ENCODE data around the gene ANKRD9. TPM values are rescaled to one million over a fixed set of nuclear protein-coding genes. Genes with fewer than 3 reads are reported as not detected.
A peak's percentile ranks its signal among the peaks of the same experiment; 100 is the strongest.

ANKRD9 gene
- total and polyA plus RNA-seq, 2 experiments from 2014 or later: 17.3 to 95.9 TPM

GRCh38 chr14:102491786-102492530 is 17.6 kb downstream of the ANKRD9 start (continued):
- TF ChIP-seq, protein P1, sequence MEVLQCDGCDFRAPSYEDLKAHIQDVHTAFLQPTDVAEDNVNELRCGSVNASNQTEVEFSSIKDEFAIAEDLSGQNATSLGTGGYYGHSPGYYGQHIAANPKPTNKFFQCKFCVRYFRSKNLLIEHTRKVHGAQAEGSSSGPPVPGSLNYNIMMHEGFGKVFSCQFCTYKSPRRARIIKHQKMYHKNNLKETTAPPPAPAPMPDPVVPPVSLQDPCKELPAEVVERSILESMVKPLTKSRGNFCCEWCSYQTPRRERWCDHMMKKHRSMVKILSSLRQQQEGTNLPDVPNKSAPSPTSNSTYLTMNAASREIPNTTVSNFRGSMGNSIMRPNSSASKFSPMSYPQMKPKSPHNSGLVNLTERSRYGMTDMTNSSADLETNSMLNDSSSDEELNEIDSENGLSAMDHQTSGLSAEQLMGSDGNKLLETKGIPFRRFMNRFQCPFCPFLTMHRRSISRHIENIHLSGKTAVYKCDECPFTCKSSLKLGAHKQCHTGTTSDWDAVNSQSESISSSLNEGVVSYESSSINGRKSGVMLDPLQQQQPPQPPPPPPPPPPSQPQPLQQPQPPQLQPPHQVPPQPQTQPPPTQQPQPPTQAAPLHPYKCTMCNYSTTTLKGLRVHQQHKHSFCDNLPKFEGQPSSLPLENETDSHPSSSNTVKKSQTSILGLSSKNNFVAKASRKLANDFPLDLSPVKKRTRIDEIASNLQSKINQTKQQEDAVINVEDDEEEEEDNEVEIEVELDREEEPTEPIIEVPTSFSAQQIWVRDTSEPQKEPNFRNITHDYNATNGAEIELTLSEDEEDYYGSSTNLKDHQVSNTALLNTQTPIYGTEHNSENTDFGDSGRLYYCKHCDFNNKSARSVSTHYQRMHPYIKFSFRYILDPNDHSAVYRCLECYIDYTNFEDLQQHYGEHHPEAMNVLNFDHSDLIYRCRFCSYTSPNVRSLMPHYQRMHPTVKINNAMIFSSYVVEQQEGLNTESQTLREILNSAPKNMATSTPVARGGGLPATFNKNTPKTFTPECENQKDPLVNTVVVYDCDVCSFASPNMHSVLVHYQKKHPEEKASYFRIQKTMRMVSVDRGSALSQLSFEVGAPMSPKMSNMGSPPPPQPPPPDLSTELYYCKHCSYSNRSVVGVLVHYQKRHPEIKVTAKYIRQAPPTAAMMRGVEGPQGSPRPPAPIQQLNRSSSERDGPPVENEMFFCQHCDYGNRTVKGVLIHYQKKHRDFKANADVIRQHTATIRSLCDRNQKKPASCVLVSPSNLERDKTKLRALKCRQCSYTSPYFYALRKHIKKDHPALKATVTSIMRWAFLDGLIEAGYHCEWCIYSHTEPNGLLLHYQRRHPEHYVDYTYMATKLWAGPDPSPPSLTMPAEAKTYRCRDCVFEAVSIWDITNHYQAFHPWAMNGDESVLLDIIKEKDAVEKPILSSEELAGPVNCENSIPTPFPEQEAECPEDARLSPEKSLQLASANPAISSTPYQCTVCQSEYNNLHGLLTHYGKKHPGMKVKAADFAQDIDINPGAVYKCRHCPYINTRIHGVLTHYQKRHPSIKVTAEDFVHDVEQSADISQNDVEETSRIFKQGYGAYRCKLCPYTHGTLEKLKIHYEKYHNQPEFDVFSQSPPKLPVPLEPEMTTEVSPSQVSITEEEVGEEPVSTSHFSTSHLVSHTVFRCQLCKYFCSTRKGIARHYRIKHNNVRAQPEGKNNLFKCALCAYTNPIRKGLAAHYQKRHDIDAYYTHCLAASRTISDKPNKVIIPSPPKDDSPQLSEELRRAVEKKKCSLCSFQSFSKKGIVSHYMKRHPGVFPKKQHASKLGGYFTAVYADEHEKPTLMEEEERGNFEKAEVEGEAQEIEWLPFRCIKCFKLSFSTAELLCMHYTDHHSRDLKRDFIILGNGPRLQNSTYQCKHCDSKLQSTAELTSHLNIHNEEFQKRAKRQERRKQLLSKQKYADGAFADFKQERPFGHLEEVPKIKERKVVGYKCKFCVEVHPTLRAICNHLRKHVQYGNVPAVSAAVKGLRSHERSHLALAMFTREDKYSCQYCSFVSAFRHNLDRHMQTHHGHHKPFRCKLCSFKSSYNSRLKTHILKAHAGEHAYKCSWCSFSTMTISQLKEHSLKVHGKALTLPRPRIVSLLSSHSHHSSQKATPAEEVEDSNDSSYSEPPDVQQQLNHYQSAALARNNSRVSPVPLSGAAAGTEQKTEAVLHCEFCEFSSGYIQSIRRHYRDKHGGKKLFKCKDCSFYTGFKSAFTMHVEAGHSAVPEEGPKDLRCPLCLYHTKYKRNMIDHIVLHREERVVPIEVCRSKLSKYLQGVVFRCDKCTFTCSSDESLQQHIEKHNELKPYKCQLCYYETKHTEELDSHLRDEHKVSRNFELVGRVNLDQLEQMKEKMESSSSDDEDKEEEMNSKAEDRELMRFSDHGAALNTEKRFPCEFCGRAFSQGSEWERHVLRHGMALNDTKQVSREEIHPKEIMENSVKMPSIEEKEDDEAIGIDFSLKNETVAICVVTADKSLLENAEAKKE (CRISPR knock-in tag; IDR thresholded peaks at IDR 0.05): no peak

DNA sequence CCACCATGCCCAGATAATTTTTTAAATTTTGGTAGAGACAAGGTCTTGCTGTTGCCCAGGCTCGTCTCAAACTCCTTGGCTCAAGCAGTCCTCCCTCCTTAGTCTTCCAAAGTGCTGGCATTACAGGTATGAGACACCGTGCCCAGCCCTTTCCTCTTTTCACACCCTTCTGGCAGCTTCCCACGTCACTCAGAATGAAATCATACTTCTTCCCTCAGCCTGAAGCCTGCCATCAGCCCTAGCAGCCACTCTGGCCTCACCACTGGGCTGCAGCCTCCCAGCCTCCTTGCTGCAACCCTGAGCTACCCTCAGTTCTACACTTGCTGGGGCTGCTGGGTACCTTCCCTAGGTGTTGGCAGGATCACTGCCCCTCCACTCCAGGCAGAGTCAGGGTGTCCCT is 18.2 kb downstream of the ANKRD9 start:
- no peak for DNase-seq (ENCODE audit: low spot score)
- no peak for ATAC-seq
- TF ChIP-seq EZH2 (IDR thresholded peaks at IDR 0.05; ENCODE audit: low read depth, unreplicated experiment): no peak
- TF ChIP-seq, protein P1 (CRISPR knock-in tag; IDR thresholded peaks at IDR 0.05): no peak
- no peak for TF ChIP-seq STAT1 (IDR thresholded peaks at IDR 0.05; ENCODE audit: unreplicated experiment)
- no peak for TF ChIP-seq ZNF114 (CRISPR knock-in tag; IDR thresholded peaks at IDR 0.05)
- no peak for TF ChIP-seq POLR2AphosphoS5 (IDR thresholded peaks at IDR 0.05; ENCODE audit: low read depth)
- TF ChIP-seq EZH2phosphoT487 (IDR thresholded peaks at IDR 0.05; ENCODE audit: unreplicated experiment): no peak

More for the DNA sequence above, 18.2 kb downstream of the ANKRD9 start:
- no peaks in the 10 kb centered on the region for H4K20me1 ChIP-seq (replicated peaks; ENCODE audit: insufficient read depth)
- no peaks in the 10 kb centered on the region for H3K36me3 ChIP-seq (ENCODE audit: insufficient read depth)
- H3K4me2 ChIP-seq: no peak overlapping the region
- no peaks in the 10 kb centered on the region for H3K27me3 ChIP-seq (ENCODE audit: insufficient read depth)
- no peak overlapping the region for H2AFZ ChIP-seq
- Mint-ChIP-seq H3K27me3 (ENCODE audit: insufficient read depth, low read depth, poor library complexity) (peaks cover 13% of the 10 kb centered on the region), H3K4me3 (no peak overlapping the region), H3K27ac (peak overlapping the region; percentile 36; the same call in 1 of the 2 replicates), H3K4me1 (no peaks in the 10 kb centered on the region; the same call in 2 of the 3 replicates), H3K9me3 (no peaks in the 10 kb centered on the region), H3K36me3 (ENCODE audit: low read depth) (no peaks in the 10 kb centered on the region)
- H3K79me2 ChIP-seq (replicated peaks; ENCODE audit: insufficient read depth): no peaks in the 10 kb centered on the region
- H3K27ac ChIP-seq (ENCODE audit: low read depth): no peak overlapping the region
- 0 out of 2 replicates have a peak, but pooled peaks cover 7% of the 10 kb centered on the region for H3F3A ChIP-seq (replicated peaks; ENCODE audit: low read depth)
- H3K9me2 ChIP-seq (ENCODE audit: insufficient read depth): no peaks in the 10 kb centered on the region
- H3K4me3 ChIP-seq: no peak overlapping the region
- no peaks in the 10 kb centered on the region for H3K4me1 ChIP-seq (ENCODE audit: insufficient read depth)

All from GM23338 (cell line).